ENCODE data around the gene CHST5. TPM values are rescaled to one million over a fixed set of nuclear protein-coding genes. Genes with fewer than 3 reads are reported as not detected.
A peak's percentile ranks its signal among the peaks of the same experiment; 100 is the strongest.

CHST5 gene
- polyA plus RNA-seq, 1 of the 3 experiments (the other 2 are of a cell fraction), result 0.49 TPM

DNA sequence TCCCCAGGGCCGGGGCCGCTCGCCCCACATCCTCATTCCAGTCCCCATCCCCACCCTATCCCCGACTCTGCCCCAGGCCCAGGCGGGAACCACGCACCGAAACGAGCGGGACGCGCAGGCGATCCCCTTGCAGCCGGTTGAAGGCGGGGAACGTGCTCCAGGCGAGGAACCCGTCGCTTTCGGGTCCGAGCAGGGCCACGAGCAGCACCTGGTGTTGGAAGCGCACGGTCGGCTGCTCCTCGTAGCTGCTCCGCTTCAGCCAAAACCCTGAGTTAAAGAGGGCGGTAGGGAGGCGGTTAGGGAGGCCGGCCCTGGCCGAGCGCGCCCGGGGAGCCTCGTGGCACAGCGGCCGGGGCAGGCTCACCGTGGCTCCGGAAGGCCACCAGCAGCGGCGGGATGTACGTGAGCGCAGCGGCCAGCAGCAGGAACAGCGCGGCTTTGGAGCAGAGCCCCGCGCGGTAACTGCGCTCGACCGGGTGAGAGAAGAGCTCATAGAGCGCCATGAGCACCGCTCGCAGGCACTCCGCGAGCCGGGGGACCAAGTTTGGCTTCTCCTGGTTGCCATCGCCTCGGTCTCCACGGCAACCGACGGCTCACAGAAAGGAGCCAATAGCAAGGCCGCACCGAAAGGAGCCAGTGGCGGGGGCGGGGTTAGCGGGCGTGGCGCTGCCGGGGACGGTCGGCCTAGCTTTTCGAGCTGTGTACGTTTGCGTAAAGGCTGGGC, 20.0 kb upstream of the CHST5 start, which contains the start of gene TMEM231:
Gene TMEM231 (minus strand): TSS at position 546 of the 724 bp plus-strand sequence. CDS start 43 bp downstream, at position 503.
- Histone ChIP-seq H3K36me3 (replicated peaks in 1 of 2; ENCODE audit: control insufficient read depth in 1 of 2, insufficient read depth in 2 of 2, low read length in 1 of 2) (no peaks in the 10 kb centered on the region), H3K4me1 (ENCODE audit: control insufficient read depth in 1 of 2, insufficient read depth in 2 of 2, low read depth in 1 of 2, low read length in 1 of 2) (peaks cover 4 to 6% of the 10 kb centered on the region in 2 experiments; a peak in 2 of 4 replicates), H3K79me2 (ENCODE audit: insufficient read depth) (peaks cover 8% of the 10 kb centered on the region; the same call in 1 of the 2 replicates), H2AFZ (ENCODE audit: low read depth) (peak within 1 kb of the TSS; percentile 95), H3K27ac (ENCODE audit: low read depth in 2 of 2, low read length in 1 of 2) (peak within 1 kb of the TSS; percentile 73 to 84), H3K4me2 (peak within 1 kb of the TSS; percentile 97), H3K9ac (peak within 1 kb of the TSS; percentile 83), H3K9me2 (no peaks in the 10 kb centered on the region), H3F3A (replicated peaks; ENCODE audit: insufficient read depth) (peaks cover 10% of the 10 kb centered on the region), H4K20me1 (ENCODE audit: insufficient read depth) (no peaks in the 10 kb centered on the region), H3K9me3 (no peaks in the 10 kb centered on the region), H3K27me3 (ENCODE audit: insufficient read depth) (no peaks in the 10 kb centered on the region; the same call in 1 of the 2 replicates), H3K4me3 (ENCODE audit: low read depth in 2 of 2, low read length in 1 of 2) (peak within 1 kb of the TSS; percentile 74 to 96)
- TF ChIP-seq TCF12 (IDR thresholded peaks at IDR 0.05) (no peak), FOSL2 (IDR thresholded peaks at IDR 0.05; ENCODE audit: borderline replicate concordance, low read depth) (no peak), MXI1 (IDR thresholded peaks at IDR 0.05; ENCODE audit: low read depth, low read length) (peak; percentile 96), SMC3 (IDR thresholded peaks at IDR 0.05; ENCODE audit: low read depth, low read length) (no peak), POLR2AphosphoS5 (IDR thresholded peaks at IDR 0.05; ENCODE audit: low read depth, low read length) (peak; percentile 89), YY1 (IDR thresholded peaks at IDR 0.05; ENCODE audit: low read depth) (peak; percentile 53; the same call in 1 of the 2 replicates), RFX5 (IDR thresholded peaks at IDR 0.05; ENCODE audit: low read length) (peak; percentile 96), JUND (IDR thresholded peaks at IDR 0.05) (no peak), SIN3A (IDR thresholded peaks at IDR 0.05; ENCODE audit: borderline replicate concordance, low read depth, low read length) (0 out of 2 replicates have a peak, but pooled peaks have one; percentile 70)
- TF ChIP-seq, protein P1, sequence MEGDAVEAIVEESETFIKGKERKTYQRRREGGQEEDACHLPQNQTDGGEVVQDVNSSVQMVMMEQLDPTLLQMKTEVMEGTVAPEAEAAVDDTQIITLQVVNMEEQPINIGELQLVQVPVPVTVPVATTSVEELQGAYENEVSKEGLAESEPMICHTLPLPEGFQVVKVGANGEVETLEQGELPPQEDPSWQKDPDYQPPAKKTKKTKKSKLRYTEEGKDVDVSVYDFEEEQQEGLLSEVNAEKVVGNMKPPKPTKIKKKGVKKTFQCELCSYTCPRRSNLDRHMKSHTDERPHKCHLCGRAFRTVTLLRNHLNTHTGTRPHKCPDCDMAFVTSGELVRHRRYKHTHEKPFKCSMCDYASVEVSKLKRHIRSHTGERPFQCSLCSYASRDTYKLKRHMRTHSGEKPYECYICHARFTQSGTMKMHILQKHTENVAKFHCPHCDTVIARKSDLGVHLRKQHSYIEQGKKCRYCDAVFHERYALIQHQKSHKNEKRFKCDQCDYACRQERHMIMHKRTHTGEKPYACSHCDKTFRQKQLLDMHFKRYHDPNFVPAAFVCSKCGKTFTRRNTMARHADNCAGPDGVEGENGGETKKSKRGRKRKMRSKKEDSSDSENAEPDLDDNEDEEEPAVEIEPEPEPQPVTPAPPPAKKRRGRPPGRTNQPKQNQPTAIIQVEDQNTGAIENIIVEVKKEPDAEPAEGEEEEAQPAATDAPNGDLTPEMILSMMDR (IDR thresholded peaks at IDR 0.05), result 0 out of 2 replicates have a peak, but pooled peaks have one; percentile 7
- TF ChIP-seq, protein P2, sequence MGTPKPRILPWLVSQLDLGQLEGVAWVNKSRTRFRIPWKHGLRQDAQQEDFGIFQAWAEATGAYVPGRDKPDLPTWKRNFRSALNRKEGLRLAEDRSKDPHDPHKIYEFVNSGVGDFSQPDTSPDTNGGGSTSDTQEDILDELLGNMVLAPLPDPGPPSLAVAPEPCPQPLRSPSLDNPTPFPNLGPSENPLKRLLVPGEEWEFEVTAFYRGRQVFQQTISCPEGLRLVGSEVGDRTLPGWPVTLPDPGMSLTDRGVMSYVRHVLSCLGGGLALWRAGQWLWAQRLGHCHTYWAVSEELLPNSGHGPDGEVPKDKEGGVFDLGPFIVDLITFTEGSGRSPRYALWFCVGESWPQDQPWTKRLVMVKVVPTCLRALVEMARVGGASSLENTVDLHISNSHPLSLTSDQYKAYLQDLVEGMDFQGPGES (IDR thresholded peaks at IDR 0.05; ENCODE audit: low read depth, low read length), result no peak
- CTCF ChIA-PET, result interaction anchor here (0.8 to 1.8 kb wide), 4 partner anchors 12 to 357 kb away, joined by 3 to 8 read pairs (median 4); no protein-coding TSS in a partner anchor
- POLR2A ChIA-PET, result interaction anchor here (1.0 to 1.5 kb wide), 4 partner anchors 9 to 67 kb away, joined by 3 to 5 read pairs (median 4); partner anchors contain the start of genes ADAT1 and GABARAPL2
- DNase-seq, result peak; percentile 95
- WGBS (ENCODE audit: low lambda C conversion rate), result 2% methylated on average over 21 of the region's 75 CpGs

DNA sequence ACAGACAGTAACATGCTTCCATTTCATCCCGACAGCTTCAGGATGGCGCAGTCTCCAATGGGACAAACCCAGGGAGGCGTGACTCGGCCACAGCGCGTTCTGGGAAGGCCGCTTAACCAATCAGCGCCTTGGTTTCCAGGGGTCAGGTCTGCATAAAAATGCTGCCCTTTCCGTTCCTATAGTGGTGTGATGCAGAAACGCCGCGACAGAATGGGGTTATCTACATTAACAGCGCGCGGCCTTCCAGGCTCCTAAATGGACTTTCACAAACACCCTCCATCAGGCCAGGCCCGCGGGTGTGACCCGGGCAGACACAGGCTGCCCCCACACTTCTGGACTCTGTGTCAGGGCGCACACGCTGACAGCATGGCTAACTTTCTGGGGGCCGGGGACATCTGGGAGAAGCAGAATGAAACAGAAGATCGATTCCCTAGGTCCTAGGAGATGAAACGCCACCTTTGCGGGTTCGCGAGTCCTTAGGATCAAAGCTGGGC, 19.4 kb upstream of the CHST5 start:
- no peaks in the 10 kb centered on the region for H3K9me2 ChIP-seq
- no peaks in the 10 kb centered on the region for H3K36me3 ChIP-seq (replicated peaks in 1 of 2; ENCODE audit: control insufficient read depth in 1 of 2, insufficient read depth in 2 of 2, low read length in 1 of 2)
- H2AFZ ChIP-seq (ENCODE audit: low read depth), result peak overlapping the region; percentile 95
- H3K4me1 ChIP-seq (ENCODE audit: control insufficient read depth in 1 of 2, insufficient read depth in 2 of 2, low read depth in 1 of 2, low read length in 1 of 2), result peaks cover 4 to 6% of the 10 kb centered on the region in 2 experiments; a peak in 2 of 4 replicates
- H3F3A ChIP-seq (replicated peaks; ENCODE audit: insufficient read depth), result peaks cover 10% of the 10 kb centered on the region
- no peaks in the 10 kb centered on the region for H3K27me3 ChIP-seq (ENCODE audit: insufficient read depth)
- peak overlapping the region; percentile 74 to 96 for H3K4me3 ChIP-seq (ENCODE audit: low read depth in 2 of 2, low read length in 1 of 2)
- H3K9me3 ChIP-seq, result no peaks in the 10 kb centered on the region
- ChIA-PET POLR2A (interaction anchor here (1.1 to 1.5 kb wide), 3 partner anchors 9 to 67 kb away, joined by 3 to 5 read pairs (median 5); partner anchors contain the start of gene GABARAPL2), CTCF (interaction anchor here (0.8 to 1.8 kb wide), 4 partner anchors 12 to 356 kb away, joined by 3 to 8 read pairs (median 4); no protein-coding TSS in a partner anchor)
- 1% methylated on average over 26 of the region's 26 CpGs for WGBS (ENCODE audit: low lambda C conversion rate)
- H3K4me2 ChIP-seq, result peak overlapping the region; percentile 97
- H3K27ac ChIP-seq (ENCODE audit: low read depth in 2 of 2, low read length in 1 of 2), result peak overlapping the region; percentile 64 to 84
- no peaks in the 10 kb centered on the region for H4K20me1 ChIP-seq (ENCODE audit: insufficient read depth)
- H3K9ac ChIP-seq, result peak overlapping the region; percentile 83
- H3K79me2 ChIP-seq (ENCODE audit: insufficient read depth), result peaks cover 8% of the 10 kb centered on the region; the same call in 1 of the 2 replicates
- peak; percentile 90 for DNase-seq
- TF ChIP-seq, protein P2 (IDR thresholded peaks at IDR 0.05; ENCODE audit: low read depth, low read length), result no peak
- 0 out of 2 replicates have a peak, but pooled peaks have one; percentile 30 for TF ChIP-seq RCOR1 (IDR thresholded peaks at IDR 0.05; ENCODE audit: low read length)
- no peak for TF ChIP-seq GATA2 (CRISPR knock-in tag; IDR thresholded peaks at IDR 0.05)
- no peak for TF ChIP-seq TEAD4 (IDR thresholded peaks at IDR 0.05; ENCODE audit: borderline replicate concordance, insufficient read depth)
- peak; percentile 97 for TF ChIP-seq MXI1 (IDR thresholded peaks at IDR 0.05; ENCODE audit: low read depth, low read length)
- TF ChIP-seq, protein P3, sequence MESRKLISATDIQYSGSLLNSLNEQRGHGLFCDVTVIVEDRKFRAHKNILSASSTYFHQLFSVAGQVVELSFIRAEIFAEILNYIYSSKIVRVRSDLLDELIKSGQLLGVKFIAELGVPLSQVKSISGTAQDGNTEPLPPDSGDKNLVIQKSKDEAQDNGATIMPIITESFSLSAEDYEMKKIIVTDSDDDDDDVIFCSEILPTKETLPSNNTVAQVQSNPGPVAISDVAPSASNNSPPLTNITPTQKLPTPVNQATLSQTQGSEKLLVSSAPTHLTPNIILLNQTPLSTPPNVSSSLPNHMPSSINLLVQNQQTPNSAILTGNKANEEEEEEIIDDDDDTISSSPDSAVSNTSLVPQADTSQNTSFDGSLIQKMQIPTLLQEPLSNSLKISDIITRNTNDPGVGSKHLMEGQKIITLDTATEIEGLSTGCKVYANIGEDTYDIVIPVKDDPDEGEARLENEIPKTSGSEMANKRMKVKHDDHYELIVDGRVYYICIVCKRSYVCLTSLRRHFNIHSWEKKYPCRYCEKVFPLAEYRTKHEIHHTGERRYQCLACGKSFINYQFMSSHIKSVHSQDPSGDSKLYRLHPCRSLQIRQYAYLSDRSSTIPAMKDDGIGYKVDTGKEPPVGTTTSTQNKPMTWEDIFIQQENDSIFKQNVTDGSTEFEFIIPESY (IDR thresholded peaks at IDR 0.05; ENCODE audit: borderline replicate concordance, low read depth), result no peak
- no peak for TF ChIP-seq PBX3 (IDR thresholded peaks at IDR 0.05)
- no peak for TF ChIP-seq FOXM1 (IDR thresholded peaks at IDR 0.05; ENCODE audit: low read depth)

Data from SK-N-SH (cell line).